Posterior vena cava (tissue), 2 donors: ENCODE measurements around the gene CMKLR1. TPM values are rescaled to one million over a fixed set of nuclear protein-coding genes. Genes with fewer than 3 reads are reported as not detected.

Source experiments
- DNase-seq: peaks from one replicate; pipeline ENCODE4 v3.0.0-alpha.2; 2020; ENCODE audit warnings: low spot score
- intact Hi-C, 2 donors: fragments of 100-400 bp; cut with DNase I; formaldehyde crosslinking; loops; one replicate each; pipeline versions ENCODE4 v1.14.1 to v1.14.2; 2022 to 2023
- total RNA-seq, 2 donors: library from RNA; stranded (reverse); fragmentation: NEBNext Ultra II Directional; extraction: Animal tissue kit (Norgen Biotek cat#: 25700); gene quantifications; one replicate each; pipeline ENCODE4 v1.2.1, GENCODE V29; 2021
- donor health status: DM: yes; HTN: yes; CAD: no.
- donor health status: DM: yes; HTN: yes; CAD: no.

CMKLR1 gene
- total RNA-seq, 2 donors from 2014 or later, result 44.6 to 53.4 TPM

DNA sequence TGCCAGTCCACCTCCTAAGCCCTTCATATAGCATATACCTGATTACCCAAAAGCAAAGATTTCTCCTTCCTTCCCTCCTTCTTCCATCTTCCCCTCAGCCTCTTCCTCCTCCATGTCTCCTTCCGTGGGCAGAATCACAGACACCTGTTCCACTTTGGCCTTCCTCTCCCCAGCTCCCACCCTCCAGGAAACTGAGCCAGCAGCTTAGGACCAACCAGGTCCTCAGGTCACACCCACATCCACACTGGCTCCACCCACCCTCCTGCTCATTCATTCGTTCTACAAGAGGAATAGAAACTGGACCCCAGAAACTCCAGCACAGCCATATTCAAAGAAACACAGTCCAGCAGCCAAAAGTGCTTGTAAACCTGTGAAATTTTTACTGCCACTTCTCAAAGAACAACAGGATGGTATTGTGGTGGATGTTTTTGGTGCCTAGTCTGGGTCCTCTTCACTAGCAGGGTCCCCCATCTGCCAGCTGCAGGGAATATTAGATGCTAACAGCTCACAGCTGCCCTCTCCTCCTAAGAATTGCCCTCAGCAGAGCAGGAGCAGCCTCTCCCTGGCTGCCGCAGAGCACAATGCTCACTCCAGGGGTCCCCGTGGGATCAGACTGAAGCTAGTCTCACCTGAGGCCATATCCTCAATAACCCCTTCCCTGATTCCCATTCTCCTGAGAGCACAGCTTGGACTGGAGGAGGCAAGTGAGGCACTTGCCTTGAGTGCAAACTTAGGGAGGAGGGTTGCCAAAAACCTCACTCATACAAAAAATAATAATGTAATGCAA lies 18.4 kb downstream of the CMKLR1 start:
- intact Hi-C loops, result no loop called here
- DNase-seq, result peak; percentile 41

DNA sequence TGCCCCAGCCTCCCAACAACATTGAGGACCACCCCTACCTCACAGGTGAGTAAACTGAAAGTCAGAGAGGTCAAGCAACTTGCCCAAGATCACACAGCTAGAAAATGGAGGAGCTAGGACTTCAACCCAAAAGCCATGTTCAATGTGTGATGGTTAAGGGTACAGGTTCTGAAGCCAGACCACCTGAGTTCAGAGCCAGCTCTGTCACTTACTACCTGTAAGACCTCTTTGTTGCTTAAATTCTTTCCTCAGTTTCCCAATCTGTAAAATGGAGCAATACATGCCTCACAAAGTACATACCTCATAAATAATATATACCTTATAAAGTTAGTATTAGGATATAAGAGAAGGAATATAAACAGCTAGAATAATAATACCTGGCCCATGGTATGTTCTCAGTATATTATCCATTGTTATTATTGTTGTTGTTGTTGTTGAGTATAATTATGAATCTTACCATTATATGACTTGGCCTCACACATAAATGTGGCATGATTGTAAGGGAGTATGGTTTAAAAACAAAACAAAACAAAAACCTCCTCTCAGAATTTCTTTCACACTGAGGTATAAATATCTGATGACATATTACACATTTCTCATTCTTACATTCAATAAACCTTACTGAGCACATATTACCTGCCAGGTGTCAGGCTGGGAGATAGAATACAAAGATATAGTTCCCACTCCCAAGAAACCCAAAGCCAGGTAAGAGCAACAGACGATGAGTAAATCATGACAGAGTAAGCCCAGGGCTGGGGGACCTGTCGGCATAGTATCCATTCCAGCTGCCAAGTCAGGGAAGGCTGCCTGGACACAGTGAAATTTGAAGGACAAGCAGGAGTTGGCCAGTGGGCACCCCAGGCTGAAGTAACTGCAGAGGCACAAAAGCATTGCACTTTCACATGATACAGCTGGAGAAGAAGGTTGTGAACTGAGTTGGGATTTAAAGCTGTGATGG lies 19.6 kb downstream of the CMKLR1 start:
- intact Hi-C loops, result no loop called here
- peak; percentile 57 for DNase-seq

DNA sequence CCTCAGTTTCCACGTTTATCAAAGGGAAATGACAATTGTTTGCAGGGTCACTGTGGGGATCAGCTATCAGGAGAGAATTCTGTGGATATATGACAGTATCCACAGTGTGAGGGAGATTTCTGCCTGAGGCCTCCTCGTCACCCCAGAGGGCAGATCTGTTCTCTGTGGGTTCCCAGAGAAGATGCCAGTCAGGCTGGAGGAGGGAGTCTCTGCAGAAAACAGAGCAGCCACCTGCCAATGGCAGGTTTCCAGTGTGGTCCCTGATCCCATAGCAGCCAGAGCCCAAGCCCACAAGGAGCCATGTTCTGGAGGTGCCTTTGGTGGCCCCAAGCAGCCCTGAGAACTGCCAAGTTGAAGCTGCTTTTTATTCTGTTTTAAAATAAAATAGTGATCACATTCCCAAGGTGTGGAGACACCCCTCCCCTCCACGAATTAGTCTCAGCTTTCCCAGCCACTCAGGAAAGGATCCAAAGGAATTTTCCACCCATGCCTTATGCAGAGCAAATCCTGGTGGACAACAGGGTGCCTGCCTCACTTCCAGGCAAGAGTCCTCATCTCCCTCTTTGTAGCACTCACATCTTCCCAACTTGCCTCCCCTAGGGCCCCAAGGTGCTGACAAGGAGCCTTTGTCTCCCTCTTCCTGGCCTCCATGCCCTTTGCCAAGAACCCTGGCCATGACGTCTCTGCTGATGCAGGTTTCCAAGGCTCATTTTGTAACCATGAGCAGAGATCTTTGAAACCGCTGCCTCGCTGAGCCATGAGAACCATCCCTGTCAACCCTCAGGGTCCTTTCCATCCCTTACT lies 20.4 kb downstream of the CMKLR1 start:
- peak; percentile 46 for DNase-seq
- intact Hi-C loops, result no loop called here

DNA sequence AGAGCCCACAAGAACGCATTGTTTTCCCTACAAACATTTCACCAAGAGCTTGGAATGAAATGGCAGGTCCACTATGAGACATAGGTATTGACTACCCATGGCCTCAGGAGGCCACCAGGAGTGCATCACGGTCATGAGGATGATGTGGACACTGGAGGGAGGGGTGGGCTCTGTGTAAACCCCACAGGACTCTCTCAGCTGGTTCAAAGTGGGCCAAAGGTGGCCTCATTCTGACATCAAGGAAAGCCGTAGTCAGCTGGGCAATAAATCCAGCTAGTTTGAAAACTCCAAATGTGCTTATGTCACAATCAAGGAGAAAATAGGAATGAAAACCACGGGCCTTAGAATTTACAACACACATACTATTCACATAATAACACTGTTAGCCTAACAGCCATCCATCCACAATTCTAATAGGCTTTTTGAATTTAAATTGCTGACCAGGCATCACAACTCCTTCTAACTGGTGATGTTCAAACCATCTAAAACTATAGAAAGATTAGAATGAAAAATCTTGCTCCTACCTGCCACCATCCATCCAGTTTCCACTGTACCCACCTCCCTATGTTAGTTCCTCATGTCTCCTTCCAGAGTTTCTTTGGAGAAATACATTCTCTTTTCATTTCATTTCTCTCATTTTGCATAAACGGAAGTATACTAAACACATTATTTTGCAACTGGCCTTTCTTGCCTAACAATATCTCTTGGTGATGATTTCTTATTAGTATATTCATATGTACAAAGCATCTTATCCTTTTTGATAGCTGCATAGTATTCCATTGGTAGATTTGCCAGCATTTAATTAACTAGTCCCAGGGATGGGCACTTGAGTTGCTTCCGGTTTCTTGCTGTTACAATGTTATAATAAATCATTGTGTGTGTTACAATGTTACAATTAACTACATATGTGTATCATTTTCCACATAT lies 21.5 kb downstream of the CMKLR1 start:
- no peak for DNase-seq
- intact Hi-C loops, result no loop called here

DNA sequence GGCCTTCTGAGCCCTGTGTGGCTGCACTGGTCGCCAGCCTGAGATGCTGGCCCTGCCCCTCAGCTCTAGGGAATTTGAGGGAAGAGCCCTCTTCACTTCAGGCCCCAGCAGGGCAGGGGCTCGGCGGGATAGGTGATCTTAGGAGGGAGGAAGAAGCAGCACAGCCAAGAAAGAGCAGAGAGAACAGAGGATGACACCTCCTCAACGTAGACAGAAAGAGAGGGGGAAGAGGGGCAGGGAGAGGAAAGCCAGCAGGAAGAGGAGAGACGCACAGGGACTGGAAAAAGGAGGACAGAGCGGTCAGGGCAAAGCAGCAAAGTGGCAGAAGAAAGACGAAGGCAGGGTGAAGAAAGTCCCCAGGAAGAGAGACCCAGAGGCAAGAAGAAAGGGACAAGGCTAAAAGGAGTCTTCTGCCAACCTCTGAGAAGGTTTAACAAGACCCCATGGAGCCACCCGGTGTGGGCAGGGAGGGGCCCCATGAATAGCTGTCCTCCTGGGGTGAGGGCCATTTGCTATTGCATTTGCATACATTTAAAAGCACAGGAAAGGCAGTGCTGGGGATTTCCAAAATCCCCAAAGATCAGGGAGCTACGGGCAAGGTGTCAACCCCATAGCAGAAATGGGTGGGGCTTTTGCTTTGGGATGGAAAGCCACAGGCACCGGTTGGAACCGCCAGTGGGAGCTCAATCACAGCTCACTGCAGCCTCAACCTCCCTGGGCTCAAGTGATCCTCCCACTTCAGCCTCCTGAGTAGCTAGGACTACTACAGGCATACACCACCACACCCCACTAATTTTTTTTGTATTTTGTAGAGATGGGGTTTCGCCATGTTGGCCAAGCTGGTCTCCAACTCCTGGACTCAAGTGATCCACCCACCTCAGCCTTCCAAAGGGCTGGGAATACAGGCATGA lies 22.7 kb downstream of the CMKLR1 start:
- peak; percentile 42 for DNase-seq
- intact Hi-C loops, result no loop called here

DNA sequence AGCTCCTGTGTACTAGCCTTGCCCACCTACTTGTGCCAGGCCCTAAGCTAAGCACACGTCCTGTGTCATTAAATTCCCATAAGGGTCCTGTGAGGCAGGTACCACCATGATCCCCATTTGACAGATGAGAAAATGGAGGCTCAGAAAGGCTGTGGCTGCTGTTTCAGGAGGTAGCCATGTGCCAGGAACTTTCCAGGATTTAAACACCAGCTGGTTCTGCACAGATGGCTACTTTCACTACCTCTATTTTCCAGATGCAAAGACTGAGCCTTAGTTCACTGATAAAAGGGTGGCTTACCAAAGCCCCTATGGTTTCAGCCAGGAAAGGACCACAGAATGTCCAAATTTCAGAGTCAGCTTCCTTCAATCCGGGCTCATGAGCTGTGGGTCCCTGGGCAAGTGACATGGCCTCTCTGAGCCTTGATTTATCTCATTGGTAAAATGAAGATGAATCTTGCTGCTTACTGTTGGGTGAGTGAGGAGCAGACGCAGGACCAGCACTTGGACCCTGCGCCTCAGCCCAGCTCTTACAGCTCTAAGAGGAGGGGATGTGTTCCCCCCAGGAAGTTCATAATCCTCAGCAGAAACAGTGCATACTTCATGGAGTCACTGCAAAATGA lies 23.5 kb downstream of the CMKLR1 start:
- intact Hi-C loops, result no loop called here
- DNase-seq, result peak; percentile 54

DNA sequence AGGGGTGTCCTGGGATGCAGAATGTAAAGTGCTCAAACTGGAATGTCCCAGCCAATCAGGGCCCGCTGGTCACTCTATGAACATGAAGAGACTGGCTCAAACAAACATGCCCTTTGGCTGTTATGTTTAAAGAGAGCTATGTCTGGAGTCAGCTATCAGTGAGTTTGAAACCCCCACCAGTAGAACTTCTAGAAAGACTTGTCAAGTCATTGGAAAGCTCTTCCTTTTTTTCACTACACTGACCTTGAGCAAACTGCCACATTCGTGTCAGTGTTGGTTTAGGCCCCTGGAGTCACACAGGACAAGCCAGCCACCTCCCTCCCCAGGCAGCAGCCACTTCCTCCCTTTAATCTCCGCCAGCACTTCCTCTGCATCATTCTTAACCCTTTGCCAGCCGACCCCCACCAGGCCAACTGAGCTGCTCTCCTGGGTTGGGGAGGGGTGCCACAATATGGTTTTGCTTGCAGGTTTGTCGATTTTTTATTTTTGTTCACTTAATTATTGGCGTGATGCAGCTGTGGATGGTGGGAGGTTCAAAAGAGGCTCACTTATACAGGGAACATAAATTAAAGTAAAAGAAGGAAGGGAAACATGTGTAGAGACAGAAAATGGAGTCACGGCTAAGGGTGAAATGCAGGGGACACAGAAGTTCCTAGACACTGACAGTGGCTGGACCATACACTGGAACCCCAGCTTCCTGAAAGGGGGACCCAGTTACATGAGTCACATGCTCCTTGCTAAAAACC lies 25.3 kb downstream of the CMKLR1 start:
- intact Hi-C loops, result loop anchor here in 1 of 2 donors (5.0 kb wide), 1 partner anchor 979 kb away; no protein-coding TSS in a partner anchor
- peak; percentile 81 for DNase-seq

DNA sequence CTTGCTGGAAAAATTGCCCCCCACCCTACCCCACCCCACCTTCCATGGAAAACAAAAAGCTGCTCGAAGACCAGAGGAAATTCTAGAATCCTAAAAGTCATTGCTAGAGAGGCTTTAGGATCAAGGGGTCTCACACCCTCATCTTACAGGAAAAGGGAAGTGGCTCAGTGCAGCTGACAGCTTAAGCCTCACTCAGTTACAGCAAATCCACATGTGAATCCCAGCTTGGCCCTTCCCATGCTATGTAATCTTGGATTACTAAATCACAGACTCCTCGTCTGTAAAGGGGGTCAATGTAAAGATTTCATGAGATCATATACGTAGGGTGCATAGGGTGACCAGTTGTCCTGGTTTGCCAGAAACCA lies 25.9 kb downstream of the CMKLR1 start:
- intact Hi-C loops, result loop anchor here in 1 of 2 donors (5.0 kb wide), 1 partner anchor 979 kb away; no protein-coding TSS in a partner anchor
- peak; percentile 24 for DNase-seq

DNA sequence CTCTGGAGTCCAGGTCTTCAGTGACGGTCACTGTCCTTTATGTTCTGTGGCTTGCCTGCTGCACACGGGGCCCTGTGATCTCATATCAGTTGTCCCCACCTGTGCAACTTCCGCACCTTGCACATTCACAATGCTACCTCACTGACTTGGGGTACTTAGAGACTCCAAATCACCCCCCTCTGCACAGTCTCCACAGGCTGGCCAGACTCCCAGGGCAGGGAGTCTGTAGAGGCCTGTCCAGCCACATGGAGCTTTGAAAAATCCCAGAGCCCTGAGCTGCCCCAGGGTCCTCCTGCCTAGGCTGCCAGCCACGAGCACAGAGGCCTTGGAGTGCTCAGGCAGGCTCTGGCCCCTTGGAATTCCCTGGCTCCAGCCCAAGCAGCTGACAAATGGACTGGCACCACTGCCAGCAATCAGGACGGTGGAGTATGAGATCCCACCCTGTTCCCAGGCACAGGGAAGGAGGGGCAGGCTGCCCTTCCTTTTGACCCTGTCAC lies 26.4 kb downstream of the CMKLR1 start:
- intact Hi-C loops, result loop anchor here in 1 of 2 donors (5.0 kb wide), 1 partner anchor 980 kb away; no protein-coding TSS in a partner anchor
- peak; percentile 81 for DNase-seq

DNA sequence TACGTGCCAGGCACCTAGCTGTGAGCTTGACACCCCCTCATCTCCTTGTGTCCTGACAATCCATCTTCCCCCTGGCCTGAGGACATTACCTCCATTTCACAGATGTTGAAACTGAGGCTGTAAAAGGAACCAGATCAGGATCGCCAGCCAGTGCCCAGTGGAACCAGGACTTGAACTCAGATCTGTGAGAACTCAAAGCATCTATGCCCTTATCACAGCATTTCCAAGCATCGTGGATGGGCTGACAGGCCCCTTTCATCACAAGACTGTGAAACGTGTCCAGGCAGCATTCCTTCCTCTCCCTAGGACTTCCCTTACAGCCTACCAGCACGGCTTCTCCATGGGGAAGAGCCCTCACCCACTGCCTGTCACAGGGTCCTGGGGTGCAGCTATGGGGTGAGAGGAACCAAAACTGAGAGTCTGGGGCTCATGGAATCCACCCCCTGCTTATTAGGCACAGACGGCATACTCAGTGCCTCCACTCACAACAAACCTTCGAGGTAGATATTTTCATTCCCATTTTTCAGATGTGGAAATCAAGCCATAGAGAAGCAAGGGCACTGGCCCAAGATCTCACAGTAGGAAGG lies 26.9 kb downstream of the CMKLR1 start:
- intact Hi-C loops, result loop anchor here in 1 of 2 donors (5.0 kb wide), 1 partner anchor 980 kb away; no protein-coding TSS in a partner anchor
- peak; percentile 58 for DNase-seq

DNA sequence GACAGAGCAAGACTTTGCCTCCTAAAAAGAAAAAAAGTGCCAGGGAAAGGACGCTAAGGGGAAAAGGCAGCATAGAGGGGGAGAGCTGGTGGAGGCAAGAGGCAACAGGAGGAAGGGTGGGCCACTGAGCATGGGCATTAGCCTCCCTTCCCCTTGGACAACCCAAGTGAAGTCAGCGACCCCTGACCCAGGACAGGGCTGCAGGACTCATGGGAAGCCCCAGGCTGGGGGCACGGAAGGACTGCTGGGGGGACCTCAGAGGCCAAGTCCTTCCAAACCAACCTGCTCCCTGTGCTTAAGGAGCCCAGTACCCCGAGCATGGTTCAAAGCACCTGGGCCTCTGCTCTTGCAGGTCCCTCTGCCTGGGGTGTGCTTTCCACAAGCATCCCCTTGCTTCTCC lies 27.5 kb downstream of the CMKLR1 start:
- intact Hi-C loops, result loop anchor here in 1 of 2 donors (5.0 kb wide), 1 partner anchor 981 kb away; no protein-coding TSS in a partner anchor
- peak; percentile 73 for DNase-seq

DNA sequence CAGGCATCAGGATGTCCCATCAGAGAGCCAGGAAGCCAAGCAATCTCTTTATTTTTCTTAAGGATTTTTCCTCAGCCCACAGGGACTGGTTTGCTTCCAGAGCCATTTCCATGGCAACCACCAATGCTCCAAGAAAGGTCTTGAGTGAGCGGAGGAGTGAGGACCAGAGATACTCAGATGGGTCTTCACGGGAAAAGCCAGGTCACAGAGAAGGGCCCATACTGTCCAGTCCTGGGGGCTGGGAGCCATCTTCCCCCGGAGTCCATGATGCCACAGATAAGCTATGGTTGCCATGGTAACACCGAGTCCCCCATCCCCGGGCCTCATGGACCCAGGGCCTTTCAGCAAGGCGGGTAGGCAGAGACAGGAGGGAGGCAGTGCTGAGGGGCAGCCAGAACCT lies 28.6 kb downstream of the CMKLR1 start:
- peak; percentile 71 for DNase-seq
- intact Hi-C loops, result loop anchor here in 1 of 2 donors (5.0 kb wide), 1 partner anchor 982 kb away; no protein-coding TSS in a partner anchor

DNA sequence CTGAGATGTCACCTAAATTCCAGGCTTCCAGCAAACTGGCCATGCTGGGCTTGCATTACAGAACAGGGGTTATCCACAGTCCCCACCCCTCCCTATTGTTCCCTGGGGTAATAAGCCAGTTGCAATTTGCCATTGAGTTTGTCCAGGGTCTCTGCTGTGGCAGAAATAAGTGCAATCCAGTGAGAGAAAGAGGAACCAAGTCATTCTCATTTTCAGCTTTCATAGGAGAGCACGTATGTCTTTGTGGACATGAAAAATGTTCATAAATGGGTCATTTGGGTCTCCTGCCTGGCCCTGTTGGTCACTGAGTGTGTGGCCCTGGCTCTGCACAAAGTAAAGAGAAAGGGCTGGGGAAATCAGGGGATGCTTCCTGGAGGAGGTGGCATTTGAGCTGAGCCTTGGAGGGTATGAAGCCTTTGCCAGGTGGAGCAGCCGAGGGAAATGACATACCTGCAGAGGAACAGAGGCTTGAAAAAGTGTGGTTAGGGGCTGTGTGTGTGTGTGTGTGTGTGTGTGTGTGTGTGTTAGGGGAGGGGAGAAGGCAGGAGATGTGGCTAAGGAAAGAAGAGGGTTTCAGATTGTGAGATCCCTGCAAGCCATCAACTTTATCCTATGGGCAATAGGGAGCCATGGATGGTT lies 29.3 kb downstream of the CMKLR1 start:
- DNase-seq, result peak; percentile 22
- intact Hi-C loops, result loop anchor here in 1 of 2 donors (5.0 kb wide), 1 partner anchor 983 kb away; no protein-coding TSS in a partner anchor

DNA sequence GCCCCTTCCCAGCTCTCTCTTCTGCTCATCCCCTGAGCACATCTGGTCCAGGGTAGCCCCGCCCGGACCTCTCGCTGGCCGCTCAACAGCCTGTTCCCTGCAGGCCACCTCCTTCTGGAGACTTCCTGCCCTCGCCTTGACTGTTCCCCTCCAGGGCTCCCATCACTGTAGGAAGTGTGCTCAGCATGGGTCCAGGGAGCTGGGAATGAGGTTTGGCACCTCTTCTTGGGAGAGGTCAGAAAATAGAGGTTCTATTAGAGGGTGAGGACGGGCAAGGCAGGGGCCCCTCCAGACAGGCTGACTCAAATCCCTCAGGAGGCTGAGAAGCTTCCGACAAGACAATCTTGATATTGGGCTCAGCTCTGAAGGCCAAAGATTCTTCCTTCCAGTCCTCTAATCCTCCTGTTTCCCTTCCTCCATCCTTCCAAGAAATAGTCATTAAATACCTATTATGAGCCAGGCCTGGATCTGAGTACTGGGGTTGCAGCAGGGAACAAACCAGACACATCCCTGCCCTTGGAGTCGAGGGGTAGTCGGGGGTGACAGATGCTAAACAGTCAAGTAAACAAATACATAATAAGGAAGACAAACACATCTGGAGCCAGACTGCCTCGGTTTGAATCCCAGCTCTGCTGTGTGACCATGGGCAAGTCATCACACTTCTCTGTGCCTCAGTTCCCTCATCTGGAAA lies 30.6 kb downstream of the CMKLR1 start:
- intact Hi-C loops, result no loop called here
- peak; percentile 84 for DNase-seq
